Peyer's patch (tissue), 4 donors: ENCODE measurements around the gene NKX1-1.

Experiments used
- CTCF ChIP-seq, 6 experiments: fragments of 450-650 bp in 4 of 6; fragments of 200-600 bp in 2 of 6; sonication (generic) in 1 of 6; IDR thresholded peaks; one replicate each; pipeline ENCODE4 v1.5.1; 2017 to 2019; ENCODE audit warnings: antibody characterized with exemption in 6 of 6, mild to moderate bottlenecking in 3 of 6, moderate library complexity in 1 of 6
- POLR2A ChIP-seq, 2 donors: fragments of 450-650 bp; IDR thresholded peaks; one replicate each; pipeline ENCODE4 v1.5.1; 2017; ENCODE audit warnings: antibody characterized with exemption in 2 of 2, mild to moderate bottlenecking in 2 of 2, moderate library complexity in 2 of 2

DNA sequence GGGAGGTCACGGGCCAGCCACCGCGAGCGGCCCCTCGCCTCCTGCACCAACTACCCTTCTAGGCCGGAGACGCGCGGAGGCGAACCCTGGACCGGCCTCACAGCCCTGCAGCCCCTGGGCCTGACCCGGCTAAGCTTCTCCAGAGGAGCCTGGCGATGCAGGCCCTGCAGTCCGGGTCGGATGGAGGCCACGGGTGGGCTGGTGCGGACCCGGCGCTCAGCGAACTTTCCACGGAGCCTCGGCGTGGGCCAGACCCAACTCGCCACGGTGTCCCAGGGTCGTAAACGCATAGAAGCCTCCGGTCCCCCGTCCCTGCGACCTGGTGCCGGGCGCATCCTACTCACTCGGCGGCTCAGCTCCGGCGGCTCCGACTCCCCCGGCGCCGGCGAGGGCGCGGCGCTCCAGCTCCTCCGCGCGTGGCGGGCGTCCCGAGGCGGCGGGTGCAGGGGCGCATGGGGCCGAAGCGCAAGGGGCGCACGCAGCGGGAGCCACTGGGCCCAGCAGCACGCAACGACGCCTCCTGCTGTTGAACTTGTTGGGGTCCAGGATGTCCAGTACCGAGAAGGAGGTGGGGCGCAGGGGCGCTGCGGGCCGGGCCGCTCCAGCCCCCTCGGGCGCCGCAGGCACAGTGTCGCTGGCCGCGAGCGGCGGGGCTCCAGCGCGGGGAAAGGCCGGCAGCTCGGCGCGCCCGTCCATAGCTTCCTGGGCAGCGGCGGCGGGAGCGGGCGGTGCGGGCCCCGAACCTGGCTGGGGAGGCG lies 427 bp downstream of the NKX1-1 start:
- no peak for TF ChIP-seq CTCF (IDR thresholded peaks at IDR 0.05)
- TF ChIP-seq POLR2A (IDR thresholded peaks at IDR 0.05): no peak
